Fibroblast of mammary gland (primary cell): Measurements from ENCODE around the gene FKBP14.

Experiments
- DNase-seq: peaks from one replicate; pipeline ENCODE4 v3.0.0-alpha.2; 2010; ENCODE audit warnings: low read depth
- H3K4me3 ChIP-seq: 2 replicates; pipeline ENCODE4 v1.5.1; 2011; ENCODE audit warnings: low read depth, mild to moderate bottlenecking, low read length, moderate library complexity; ENCODE audit not compliant: control insufficient read depth
- TF ChIP-seq, protein P1 (sequence below): conservative IDR thresholded peaks from 2 replicates; pipeline ENCODE4 v1.5.1; 2011; ENCODE audit warnings: low read depth, low read length, inconsistent platforms; ENCODE audit not compliant: control insufficient read depth, insufficient read depth

The FKBP14 gene

DNA sequence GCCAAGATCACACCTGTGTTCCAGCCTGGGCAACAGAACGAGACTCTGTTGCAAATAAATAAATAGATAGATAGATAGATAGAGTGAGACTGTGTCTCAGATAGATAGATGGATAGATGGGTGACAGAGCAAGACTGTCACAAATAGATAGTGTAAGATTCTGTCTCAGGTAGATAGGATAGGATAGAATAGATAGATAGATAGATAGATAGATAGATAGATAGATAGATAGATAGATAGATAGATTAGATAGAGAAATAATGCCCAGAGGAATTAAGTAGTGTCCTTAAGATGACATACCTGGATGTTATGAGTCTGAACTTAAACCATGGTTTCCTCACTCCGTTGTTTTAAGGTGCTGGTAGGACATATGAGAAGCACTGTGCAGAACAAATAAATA is 9.7 kb upstream of the FKBP14 start:
- TF ChIP-seq, protein P1, sequence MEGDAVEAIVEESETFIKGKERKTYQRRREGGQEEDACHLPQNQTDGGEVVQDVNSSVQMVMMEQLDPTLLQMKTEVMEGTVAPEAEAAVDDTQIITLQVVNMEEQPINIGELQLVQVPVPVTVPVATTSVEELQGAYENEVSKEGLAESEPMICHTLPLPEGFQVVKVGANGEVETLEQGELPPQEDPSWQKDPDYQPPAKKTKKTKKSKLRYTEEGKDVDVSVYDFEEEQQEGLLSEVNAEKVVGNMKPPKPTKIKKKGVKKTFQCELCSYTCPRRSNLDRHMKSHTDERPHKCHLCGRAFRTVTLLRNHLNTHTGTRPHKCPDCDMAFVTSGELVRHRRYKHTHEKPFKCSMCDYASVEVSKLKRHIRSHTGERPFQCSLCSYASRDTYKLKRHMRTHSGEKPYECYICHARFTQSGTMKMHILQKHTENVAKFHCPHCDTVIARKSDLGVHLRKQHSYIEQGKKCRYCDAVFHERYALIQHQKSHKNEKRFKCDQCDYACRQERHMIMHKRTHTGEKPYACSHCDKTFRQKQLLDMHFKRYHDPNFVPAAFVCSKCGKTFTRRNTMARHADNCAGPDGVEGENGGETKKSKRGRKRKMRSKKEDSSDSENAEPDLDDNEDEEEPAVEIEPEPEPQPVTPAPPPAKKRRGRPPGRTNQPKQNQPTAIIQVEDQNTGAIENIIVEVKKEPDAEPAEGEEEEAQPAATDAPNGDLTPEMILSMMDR: no peak
- H3K4me3 ChIP-seq: no peak overlapping the region
- no peak for DNase-seq

DNA sequence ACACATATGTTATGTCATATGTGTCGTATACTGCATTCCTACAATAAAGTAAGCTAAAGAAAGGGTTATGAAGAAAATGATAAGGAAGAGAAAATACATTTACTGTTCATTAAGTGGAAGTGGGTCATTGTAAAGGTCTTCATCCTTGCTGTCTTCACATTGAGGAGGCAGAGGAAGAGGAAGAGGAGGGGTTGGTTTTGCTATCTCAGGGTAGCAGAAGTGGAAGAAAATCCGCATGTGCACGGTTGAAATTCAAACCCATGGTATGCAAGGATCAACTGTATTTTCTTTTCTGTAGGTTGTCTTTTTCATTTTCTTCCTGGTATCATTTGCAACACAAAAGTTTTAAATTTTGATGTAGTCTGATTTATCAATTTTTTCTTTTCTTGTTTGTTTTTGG is 8.0 kb upstream of the FKBP14 start:
- no peak for DNase-seq
- no peak overlapping the region for H3K4me3 ChIP-seq
- TF ChIP-seq, protein P1: no peak

DNA sequence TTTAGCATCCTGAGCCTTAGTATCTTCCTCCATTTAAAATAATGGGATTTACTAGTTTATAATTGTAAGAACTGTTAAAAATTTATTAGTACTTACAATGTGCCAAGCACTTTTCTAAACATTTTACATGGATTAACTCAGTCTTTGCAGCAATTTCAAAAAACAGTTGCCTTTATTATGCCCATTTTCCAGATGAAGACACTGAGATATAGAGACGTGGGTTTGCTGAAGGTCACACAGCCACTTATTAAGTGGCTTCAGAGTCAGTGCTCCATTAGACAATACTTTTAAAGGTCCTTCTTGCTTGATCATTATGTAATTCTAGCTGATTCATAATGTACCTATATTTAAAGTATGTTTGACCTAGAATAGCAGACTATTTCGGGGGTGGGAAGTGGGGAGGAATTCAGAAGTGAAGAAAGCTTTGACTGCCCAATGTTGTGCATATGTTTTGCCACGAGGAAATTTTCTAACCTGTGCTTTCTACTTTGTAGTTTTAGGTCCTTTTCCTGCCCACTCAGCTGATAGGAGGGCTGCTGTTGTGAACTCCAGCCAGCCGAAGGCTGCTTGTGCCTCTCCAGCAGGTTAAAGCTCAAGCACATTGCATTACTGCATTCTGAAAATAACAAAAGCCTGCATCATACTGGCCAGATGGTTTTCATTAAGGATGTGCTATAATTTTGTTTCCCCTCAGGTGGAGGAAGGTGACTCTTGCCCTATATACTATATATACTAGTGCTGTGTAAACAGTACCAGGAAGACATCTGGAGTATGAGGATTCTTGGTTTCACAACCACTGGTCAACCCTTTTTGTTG is 6.0 kb upstream of the FKBP14 start:
- TF ChIP-seq, protein P1: no peak
- peak; percentile 81 for DNase-seq
- H3K4me3 ChIP-seq: no peak overlapping the region

DNA sequence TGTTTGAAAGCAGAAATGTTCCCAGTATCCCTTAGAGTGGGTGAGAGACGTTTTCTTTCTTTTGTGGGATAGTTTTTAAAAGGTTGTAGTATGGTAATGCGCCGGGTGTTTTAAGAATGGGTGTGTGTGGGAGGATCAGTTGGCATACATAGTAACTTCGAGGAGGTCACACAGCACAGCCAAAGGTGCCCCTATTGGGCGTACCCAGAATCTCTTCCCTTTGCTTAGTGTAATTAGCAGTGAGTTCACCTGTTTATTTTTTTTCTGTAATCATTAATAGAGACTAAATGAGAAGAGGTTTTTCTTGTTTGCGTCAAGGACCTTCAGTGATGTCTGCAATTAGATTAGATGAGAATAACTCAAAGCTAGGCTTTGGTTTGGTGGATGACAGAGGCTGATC is 3.2 kb upstream of the FKBP14 start:
- peak overlapping the region; percentile 88 for H3K4me3 ChIP-seq
- TF ChIP-seq, protein P1: no peak
- DNase-seq: no peak

DNA sequence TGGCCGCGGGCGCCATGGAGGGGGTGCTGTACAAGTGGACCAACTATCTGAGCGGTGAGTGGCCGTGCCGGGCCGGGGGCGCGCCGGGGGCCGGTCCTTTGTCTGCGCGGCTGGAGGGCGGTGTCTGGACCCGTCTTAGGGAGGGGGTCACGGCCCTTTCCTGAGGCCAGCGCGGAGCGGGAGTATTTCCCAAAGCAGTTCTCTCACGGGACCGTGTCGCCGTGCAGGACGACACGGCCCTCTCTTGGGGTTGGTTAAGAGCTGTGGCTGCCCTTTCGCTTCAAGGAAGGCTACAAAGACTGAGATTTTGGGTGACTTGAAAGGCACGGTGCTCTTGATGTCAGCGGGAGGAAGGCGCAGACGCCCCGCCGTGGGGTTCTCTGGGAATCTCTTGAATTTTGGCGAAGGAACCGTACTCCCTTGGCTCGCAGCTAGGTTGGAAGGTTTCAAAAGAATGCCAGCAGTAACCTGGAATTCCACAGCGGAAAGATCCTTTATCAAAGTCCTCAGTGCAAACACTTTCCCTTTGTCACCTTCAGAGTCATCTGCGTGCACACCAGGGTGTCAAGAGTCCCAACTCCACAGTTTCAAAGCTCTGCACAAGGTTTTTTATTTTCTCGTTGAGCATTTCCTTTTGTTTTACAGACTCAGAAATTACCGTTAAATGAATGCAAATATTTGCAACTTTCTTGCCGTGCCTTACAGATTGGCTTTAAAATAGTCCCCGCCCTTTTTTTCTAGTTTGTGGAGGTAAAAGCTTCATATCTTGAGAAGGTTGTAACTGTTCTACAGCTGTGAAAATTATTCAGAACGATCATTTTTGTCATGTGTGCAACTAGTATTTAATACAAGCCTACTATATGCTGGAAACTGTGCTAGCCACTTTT is 2.5 kb upstream of the FKBP14 start:
- H3K4me3 ChIP-seq: peak overlapping the region; percentile 88
- DNase-seq: no peak
- TF ChIP-seq, protein P1: peak; percentile 4

DNA sequence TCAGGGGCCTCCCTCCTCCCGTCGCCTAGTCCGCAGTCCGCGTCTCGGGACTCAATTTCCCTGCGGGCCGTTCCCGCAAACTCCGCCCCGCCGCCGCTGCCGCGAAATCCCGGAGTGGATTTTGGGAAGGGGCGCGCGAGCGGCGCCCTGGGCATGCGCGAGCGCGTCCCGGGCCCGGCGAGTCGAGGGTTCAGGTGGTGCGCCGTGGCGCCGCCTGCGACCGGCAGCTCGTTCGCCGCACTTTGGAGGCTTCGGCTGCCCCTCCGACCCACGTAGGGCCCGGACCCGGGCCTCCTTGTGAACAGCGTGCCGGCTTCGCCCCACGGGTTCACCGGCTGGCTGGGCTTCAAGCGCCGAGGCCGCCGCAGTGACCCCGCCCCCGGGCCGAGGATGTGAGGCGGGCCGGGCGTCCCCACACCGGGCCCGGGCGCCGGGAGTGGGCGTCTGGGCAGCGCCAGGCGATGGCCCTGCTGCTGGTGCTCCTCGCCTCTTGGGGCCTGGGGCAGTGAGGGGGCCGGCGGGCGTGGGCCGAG is 1.8 kb upstream of the FKBP14 start, which contains the start of gene PLEKHA8:
Gene PLEKHA8 (plus strand): TSS at position 197 of the 533 bp plus-strand sequence. CDS start 351 bp downstream, outside the sequence.
- DNase-seq: peak; percentile 71
- TF ChIP-seq, protein P1: no peak
- peak within 1 kb of the TSS; percentile 88 for H3K4me3 ChIP-seq
